H1 (cell line): ENCODE measurements around the gene CLBA1. TPM values are rescaled to one million over a fixed set of nuclear protein-coding genes. Genes with fewer than 3 reads are reported as not detected.

Source experiments
- CBX8 ChIP-seq: fragments of 300-800, 300-1000 bp; sonication (generic); IDR thresholded peaks from 2 replicates; pipeline ENCODE4 v1.7.1; 2016; ENCODE audit warnings: low read depth, low read length, borderline replicate concordance
- HDAC2 ChIP-seq, 2 experiments: fragments of 300-600 bp in 1 of 2; sonication (generic) in 1 of 2; IDR thresholded peaks; 2 replicates each; pipeline ENCODE4 v1.6.1; 2011 to 2012; ENCODE audit warnings: low read depth in 2 of 2, low read length in 2 of 2, mild to moderate bottlenecking in 2 of 2, moderate library complexity in 2 of 2, borderline replicate concordance in 1 of 2, inconsistent platforms in 1 of 2
- NANOG ChIP-seq: IDR thresholded peaks from 2 replicates; pipeline ENCODE4 v1.6.1; 2011; ENCODE audit warnings: low read length, low read depth, mild to moderate bottlenecking, inconsistent platforms; ENCODE audit not compliant: insufficient read depth, poor library complexity, severe bottlenecking
- POLR2AphosphoS5 ChIP-seq: IDR thresholded peaks from 2 replicates; pipeline ENCODE4 v1.6.1; 2011; ENCODE audit warnings: low read depth, low read length
- TEAD4 ChIP-seq: IDR thresholded peaks from 2 replicates; pipeline ENCODE4 v1.6.1; 2012; ENCODE audit warnings: low read depth, low read length, inconsistent platforms, mixed read lengths
- polyA plus RNA-seq, 7 experiments: library from polyadenylated mRNA; depleted of rRNA in 3 of 7; stranded (reverse) in 5 of 7; unstranded in 2 of 7; fragments of >200 nt in 5 of 7; fragments of 200-250 nt in 2 of 7; gene quantifications; 1 replicate in 5 of 7; 2 replicates in 1 of 7; 4 replicates in 1 of 7; pipeline versions ENCODE4 v1.2.1 to v1.2.3, GENCODE V29; 2011 to 2013; ENCODE audit warnings: missing spikeins in 2 of 7, mixed read lengths in 2 of 7
- total RNA-seq: library from RNA; stranded (reverse); fragmentation: NEBNext Ultra II Directional; extraction: Animal tissue kit (Norgen Biotek cat#: 25700); gene quantifications from 2 replicates; pipeline ENCODE4 v1.2.1, GENCODE V29; 2021
- TF ChIP-seq, protein P1 (sequence below): IDR thresholded peaks from 2 replicates; pipeline ENCODE4 v1.6.1; 2012; ENCODE audit warnings: inconsistent platforms
- TF ChIP-seq, protein P2 (sequence below): IDR thresholded peaks from 2 replicates; pipeline ENCODE4 v1.6.1; 2011; ENCODE audit warnings: low read length, improper control_type of control experiment

The CLBA1 gene
- total and polyA plus RNA-seq, 2 of the 8 experiments (the other 6 are each of a cell fraction or from before 2014, with no cell fraction given), result 1.6 to 2.4 TPM

DNA sequence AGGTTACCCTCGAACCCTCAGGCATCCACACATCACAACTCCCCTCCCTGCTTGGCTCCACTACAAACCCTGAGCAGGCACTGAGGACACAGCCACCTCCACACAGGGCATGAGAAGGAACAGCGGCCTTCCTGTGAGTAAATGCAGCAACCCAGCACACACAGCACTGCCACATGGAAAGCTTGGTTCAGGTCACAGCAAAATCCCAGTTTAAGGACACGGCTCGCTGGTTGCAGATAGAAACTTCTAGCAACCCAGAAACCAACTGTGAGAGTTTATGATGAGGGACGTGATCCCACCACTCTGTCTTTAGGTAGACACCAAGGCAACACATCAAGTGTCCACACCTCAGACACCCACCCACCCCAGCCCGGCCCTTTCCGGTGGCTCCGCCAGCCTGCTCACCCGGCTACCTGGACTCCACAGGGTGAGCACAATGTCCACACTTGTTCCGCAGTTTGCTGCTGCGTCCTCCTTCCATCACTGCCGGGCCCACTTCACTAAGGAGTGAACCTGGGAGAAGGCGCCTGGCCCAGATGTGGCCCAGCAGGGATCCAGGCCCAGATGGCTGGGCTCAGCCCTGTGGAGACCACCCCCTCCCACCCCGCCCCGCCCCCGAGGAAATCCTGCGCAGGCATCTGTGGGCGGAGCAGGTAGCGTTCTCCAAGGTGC is 22.1 kb downstream of the CLBA1 start (continued):
- TF ChIP-seq HDAC2 (IDR thresholded peaks at IDR 0.05; ENCODE audit: borderline replicate concordance in 1 of 2, low read depth in 2 of 2, low read length in 2 of 2) (no peak), POLR2AphosphoS5 (no peak), CBX8 (no peak), TEAD4 (no peak), NANOG (no peak)
- TF ChIP-seq, protein P1, sequence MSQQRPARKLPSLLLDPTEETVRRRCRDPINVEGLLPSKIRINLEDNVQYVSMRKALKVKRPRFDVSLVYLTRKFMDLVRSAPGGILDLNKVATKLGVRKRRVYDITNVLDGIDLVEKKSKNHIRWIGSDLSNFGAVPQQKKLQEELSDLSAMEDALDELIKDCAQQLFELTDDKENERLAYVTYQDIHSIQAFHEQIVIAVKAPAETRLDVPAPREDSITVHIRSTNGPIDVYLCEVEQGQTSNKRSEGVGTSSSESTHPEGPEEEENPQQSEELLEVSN, result no peak
- TF ChIP-seq, protein P2, sequence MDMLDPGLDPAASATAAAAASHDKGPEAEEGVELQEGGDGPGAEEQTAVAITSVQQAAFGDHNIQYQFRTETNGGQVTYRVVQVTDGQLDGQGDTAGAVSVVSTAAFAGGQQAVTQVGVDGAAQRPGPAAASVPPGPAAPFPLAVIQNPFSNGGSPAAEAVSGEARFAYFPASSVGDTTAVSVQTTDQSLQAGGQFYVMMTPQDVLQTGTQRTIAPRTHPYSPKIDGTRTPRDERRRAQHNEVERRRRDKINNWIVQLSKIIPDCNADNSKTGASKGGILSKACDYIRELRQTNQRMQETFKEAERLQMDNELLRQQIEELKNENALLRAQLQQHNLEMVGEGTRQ, result no peak
